Left lung (tissue), 10 donors: ENCODE data around the gene TBC1D14. TPM values are rescaled to one million over a fixed set of nuclear protein-coding genes. Genes with fewer than 3 reads are reported as not detected.
A peak's percentile ranks its signal among the peaks of the same experiment; 100 is the strongest.

Experiments used
- ATAC-seq: fragments of 200-7000 bp; cut with Tn5 transposase; one replicate; pipeline ENCODE4 v1.9.1; 2020; ENCODE audit warnings: moderate library complexity
- DNase-seq, 4 donors: peaks; one replicate each; pipeline ENCODE4 v3.0.0-alpha.2; 2013 to 2020
- H3K27ac ChIP-seq, 2 donors: fragments of 200-600 bp; sonication (generic) in 1 of 2; one replicate each; pipeline versions ENCODE4 v1.5.0 to v1.8.0; 2020 to 2021
- H3K27me3 ChIP-seq, 2 donors: fragments of 200-600 bp; sonication (generic) in 1 of 2; one replicate each; pipeline versions ENCODE4 v1.5.0 to v1.8.0; 2020 to 2021
- H3K36me3 ChIP-seq, 2 donors: fragments of 200-600 bp; sonication (generic) in 1 of 2; one replicate each; pipeline versions ENCODE4 v1.5.0 to v1.8.0; 2020 to 2021
- H3K4me1 ChIP-seq, 2 donors: fragments of 200-600 bp; one replicate each; pipeline ENCODE4 v1.8.0; 2021
- H3K4me3 ChIP-seq, 2 donors: fragments of 200-600 bp; sonication (generic) in 1 of 2; one replicate each; pipeline versions ENCODE4 v1.5.0 to v1.8.0; 2020 to 2021; ENCODE audit warnings: mild to moderate bottlenecking in 1 of 2
- H3K9me3 ChIP-seq, 2 donors: fragments of 200-600 bp; sonication (generic) in 1 of 2; one replicate each; pipeline versions ENCODE4 v1.5.0 to v1.8.0; 2020 to 2021
- intact Hi-C, 2 donors: fragments of 100-400 bp; cut with DNase I; formaldehyde crosslinking; loops; one replicate each; pipeline versions ENCODE4 v1.11.2 to v1.14.2; 2022
- polyA plus RNA-seq, 6 donors: library from polyadenylated mRNA; unstranded; fragments of 120-200 nt; gene quantifications; one replicate each; pipeline ENCODE4 v1.2.1, GENCODE V29; 2013; ENCODE audit not compliant: insufficient read length in 6 of 6
- total RNA-seq, 2 donors: library from RNA; stranded (reverse); fragmentation: NEBNext Ultra II Directional; extraction: Animal tissue kit (Norgen Biotek cat#: 25700); gene quantifications; one replicate each; pipeline ENCODE4 v1.2.1, GENCODE V29; 2021
- TF ChIP-seq, protein P1 (sequence below), 2 donors: fragments of 200-600 bp; sonication (generic) in 1 of 2; IDR thresholded peaks; one replicate each; pipeline versions ENCODE4 v1.5.0 to v1.8.0; 2021; ENCODE audit warnings: antibody characterized with exemption in 2 of 2
- donor health status: DM: no; HTN: yes; CAD: no.
- donor health status: DM: no; HTN: no; CAD: no.

TBC1D14 gene
- total and polyA plus RNA-seq, 8 donors, result 39.2 to 73.4 (median 45.1) TPM

DNA sequence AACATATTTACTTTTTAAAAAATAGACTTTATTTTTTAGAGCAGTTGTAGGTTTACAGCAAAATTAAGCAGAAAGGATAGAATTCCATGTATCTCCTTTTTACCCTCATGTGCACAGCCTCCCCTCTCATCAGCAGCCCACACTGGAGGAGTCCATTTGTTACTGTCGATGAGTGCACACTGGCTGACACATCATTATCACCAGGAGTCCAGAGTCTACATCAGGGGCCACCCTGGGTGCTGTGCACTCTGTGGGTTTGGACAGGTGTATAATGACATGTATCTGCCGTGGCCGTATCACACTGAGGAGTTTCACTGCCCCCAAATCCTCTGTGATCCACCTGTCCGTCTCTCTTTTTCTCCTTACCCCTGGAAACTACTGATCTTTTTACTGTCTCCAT is 26.3 kb downstream of the TBC1D14 start:
- Histone ChIP-seq H3K27me3 (no peaks in the 10 kb centered on the region), H3K27ac (no peak overlapping the region), H3K4me1 (peaks cover 0 to 71% of the 10 kb centered on the region in 2 donors), H3K4me3 (no peak overlapping the region), H3K9me3 (no peaks in the 10 kb centered on the region), H3K36me3 (peaks cover 0 to 10% of the 10 kb centered on the region in 2 donors)
- intact Hi-C loops, result no loop called here
- TF ChIP-seq, protein P1, sequence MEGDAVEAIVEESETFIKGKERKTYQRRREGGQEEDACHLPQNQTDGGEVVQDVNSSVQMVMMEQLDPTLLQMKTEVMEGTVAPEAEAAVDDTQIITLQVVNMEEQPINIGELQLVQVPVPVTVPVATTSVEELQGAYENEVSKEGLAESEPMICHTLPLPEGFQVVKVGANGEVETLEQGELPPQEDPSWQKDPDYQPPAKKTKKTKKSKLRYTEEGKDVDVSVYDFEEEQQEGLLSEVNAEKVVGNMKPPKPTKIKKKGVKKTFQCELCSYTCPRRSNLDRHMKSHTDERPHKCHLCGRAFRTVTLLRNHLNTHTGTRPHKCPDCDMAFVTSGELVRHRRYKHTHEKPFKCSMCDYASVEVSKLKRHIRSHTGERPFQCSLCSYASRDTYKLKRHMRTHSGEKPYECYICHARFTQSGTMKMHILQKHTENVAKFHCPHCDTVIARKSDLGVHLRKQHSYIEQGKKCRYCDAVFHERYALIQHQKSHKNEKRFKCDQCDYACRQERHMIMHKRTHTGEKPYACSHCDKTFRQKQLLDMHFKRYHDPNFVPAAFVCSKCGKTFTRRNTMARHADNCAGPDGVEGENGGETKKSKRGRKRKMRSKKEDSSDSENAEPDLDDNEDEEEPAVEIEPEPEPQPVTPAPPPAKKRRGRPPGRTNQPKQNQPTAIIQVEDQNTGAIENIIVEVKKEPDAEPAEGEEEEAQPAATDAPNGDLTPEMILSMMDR (IDR thresholded peaks at IDR 0.05), result no peak
- DNase-seq (no peak), ATAC-seq (no peak)

DNA sequence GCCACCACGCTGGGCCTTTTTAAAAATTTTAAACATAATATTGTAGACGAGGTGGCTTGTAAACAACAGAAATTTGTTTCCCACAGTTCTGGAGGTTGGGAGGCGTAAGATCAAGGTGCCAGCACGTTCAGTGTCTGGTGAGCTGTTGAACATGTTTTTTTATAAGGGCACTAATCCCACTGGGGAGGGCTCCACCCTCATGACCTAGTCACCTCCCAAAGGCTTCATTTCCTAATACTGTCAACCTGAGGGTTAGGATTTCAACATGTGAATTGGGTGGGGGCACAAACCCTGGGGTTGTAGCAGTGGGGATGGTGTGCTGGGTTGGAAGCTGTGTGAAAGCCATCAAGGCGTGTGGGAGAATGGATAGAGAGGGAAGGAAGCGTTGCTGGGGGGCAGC is 27.6 kb downstream of the TBC1D14 start:
- intact Hi-C loops, result no loop called here
- Histone ChIP-seq H3K9me3 (no peaks in the 10 kb centered on the region), H3K4me1 (peaks cover 9 to 76% of the 10 kb centered on the region in 2 donors), H3K27me3 (no peaks in the 10 kb centered on the region), H3K4me3 (no peak overlapping the region), H3K27ac (peak overlapping the region in 1 of 2 donors; percentile 95), H3K36me3 (peaks cover 0 to 4% of the 10 kb centered on the region in 2 donors)
- no peak for ATAC-seq
- TF ChIP-seq, protein P1 (IDR thresholded peaks at IDR 0.05), result no peak
- no peak for DNase-seq

DNA sequence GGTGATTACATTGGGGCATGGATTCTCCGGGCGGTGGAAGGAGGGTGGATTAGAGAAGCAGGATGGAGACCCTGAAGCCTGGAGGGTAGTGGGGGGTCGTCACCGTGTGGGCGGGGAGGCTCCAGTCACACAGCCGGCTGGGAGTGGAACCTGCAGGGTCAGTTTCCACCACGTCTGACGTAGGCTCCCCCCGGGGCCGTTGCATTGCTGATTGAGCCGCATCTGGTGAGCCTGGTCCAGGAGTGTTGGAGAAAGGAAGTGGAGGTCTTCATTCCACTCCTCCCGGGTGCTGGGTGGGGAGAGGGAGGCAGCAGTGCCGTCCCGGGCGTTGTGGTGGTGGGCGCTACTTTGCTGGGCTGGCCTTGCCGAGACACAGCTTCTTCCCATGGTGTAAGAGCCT is 28.1 kb downstream of the TBC1D14 start:
- DNase-seq, result no peak
- H3K36me3 ChIP-seq, result peaks cover 0 to 4% of the 10 kb centered on the region in 2 donors
- no peaks in the 10 kb centered on the region for H3K9me3 ChIP-seq
- peaks cover 14 to 77% of the 10 kb centered on the region in 2 donors for H3K4me1 ChIP-seq
- no peaks in the 10 kb centered on the region for H3K27me3 ChIP-seq
- TF ChIP-seq, protein P1 (IDR thresholded peaks at IDR 0.05), result no peak
- H3K4me3 ChIP-seq, result no peak overlapping the region
- intact Hi-C loops, result no loop called here
- peak overlapping the region in 1 of 2 donors; percentile 95 for H3K27ac ChIP-seq
- no peak for ATAC-seq

DNA sequence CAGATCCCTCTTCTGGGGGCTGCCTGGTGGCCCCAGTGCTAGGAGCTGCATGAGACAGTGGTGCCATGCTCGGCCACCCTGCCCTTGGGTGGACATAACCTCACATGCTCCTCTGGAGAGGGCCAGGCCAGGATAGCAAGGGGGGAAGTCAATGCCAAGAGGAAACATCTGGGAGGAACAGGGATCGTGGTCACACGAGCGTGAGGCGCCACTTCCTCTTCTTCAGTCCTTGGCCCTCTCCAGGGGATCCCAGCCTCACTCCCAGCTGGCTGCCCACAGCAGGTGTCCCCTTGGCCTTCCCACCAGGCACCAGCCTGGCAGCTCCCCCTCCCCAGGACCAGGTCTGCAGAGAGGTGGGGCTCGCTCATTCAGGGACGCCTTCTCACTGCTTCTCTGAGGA is 28.6 kb downstream of the TBC1D14 start:
- ATAC-seq, result peak; percentile 55
- Histone ChIP-seq H3K27ac (peak overlapping the region in 1 of 2 donors; percentile 95), H3K27me3 (no peaks in the 10 kb centered on the region), H3K36me3 (peaks cover 0 to 4% of the 10 kb centered on the region in 2 donors), H3K4me3 (no peak overlapping the region), H3K4me1 (peaks cover 19 to 80% of the 10 kb centered on the region in 2 donors), H3K9me3 (no peaks in the 10 kb centered on the region)
- DNase-seq, result peak in 2 of 4 donors; percentile 75 to 85
- intact Hi-C loops, result no loop called here
- TF ChIP-seq, protein P1 (IDR thresholded peaks at IDR 0.05), result no peak

DNA sequence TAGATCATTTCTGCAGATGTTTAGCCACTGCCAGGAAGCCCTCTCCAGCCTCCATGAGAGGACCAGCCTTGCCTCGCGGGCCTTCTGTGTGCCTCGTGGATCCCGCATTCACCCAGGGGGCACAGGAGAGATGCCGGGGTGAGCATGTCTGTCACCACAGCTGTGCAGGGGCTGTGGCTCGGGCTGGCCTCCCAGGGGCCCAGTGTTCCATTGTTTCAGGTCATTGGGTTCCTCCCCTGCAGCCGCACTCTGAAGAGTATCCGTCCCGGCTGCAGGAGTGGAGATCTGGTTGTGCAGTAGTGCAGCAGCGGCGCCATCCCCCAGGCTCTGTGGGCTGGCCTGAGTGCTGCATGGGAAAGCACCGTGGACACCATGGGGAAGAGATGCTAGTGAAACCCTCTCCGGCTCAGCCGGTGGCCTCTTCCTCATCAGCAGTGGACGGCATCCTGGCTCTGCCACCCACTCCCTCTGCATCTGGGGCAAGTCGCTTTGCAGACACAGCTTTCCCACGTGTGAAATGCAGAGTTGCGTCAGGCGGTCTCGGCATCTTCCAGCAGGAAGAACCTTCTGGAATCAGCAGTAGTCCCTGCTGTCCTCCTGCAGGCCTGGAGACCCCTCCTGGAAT is 29.1 kb downstream of the TBC1D14 start:
- Histone ChIP-seq H3K36me3 (peaks cover 0 to 4% of the 10 kb centered on the region in 2 donors), H3K4me3 (no peak overlapping the region), H3K9me3 (no peaks in the 10 kb centered on the region), H3K27ac (peak overlapping the region in 1 of 2 donors; percentile 95), H3K4me1 (peaks cover 24 to 85% of the 10 kb centered on the region in 2 donors), H3K27me3 (no peaks in the 10 kb centered on the region)
- ATAC-seq, result peak; percentile 41
- intact Hi-C loops, result no loop called here
- peak in 2 of 4 donors; percentile 76 to 88 for DNase-seq
- TF ChIP-seq, protein P1 (IDR thresholded peaks at IDR 0.05), result no peak
